Measurements from ENCODE around the gene CLDND1. TPM values are rescaled to one million over a fixed set of nuclear protein-coding genes. Genes with fewer than 3 reads are reported as not detected.

Gene CLDND1
- polyA plus RNA-seq, 1 donor from 2014 or later = 39.8 TPM

- Mint-ChIP-seq H3K9me3 (no peaks in the 10 kb centered on the region), H3K27me3 (no peaks in the 10 kb centered on the region), H3K36me3 (peaks cover 8% of the 10 kb centered on the region), H3K27ac (no peak overlapping the region), H3K4me1 (peaks cover 9 to 15% (median 13%) of the 10 kb centered on the region in 3 donors), H3K4me3 (no peak overlapping the region)
These were observed 7.8 kb downstream of the CLDND1 start for GRCh38 chr3:98514948-98515347.

- Mint-ChIP-seq H3K4me1 (peaks cover 5 to 9% (median 7%) of the 10 kb centered on the region in 3 donors), H3K27me3 (no peaks in the 10 kb centered on the region), H3K27ac (no peak overlapping the region)
These were observed 9.0 kb downstream of the CLDND1 start for GRCh38 chr3:98513736-98514135.

GRCh38 chr3:98513091-98513511, 9.6 kb downstream of the CLDND1 start:
- no peaks in the 10 kb centered on the region for H3K27me3 Mint-ChIP-seq
- H3K4me1 Mint-ChIP-seq = peaks cover under 1 to 9% (median 1%) of the 10 kb centered on the region in 3 donors
- H3K4me3 Mint-ChIP-seq = no peak overlapping the region
- no peaks in the 10 kb centered on the region for H3K9me3 Mint-ChIP-seq
- peaks cover 8% of the 10 kb centered on the region for H3K36me3 Mint-ChIP-seq
- no peak overlapping the region for H3K27ac Mint-ChIP-seq

More at GRCh38 chr3:98513736-98514135, 9.0 kb downstream of the CLDND1 start:
- Mint-ChIP-seq H3K9me3 (no peaks in the 10 kb centered on the region), H3K4me3 (no peak overlapping the region), H3K36me3 (peaks cover 6% of the 10 kb centered on the region)

- no peaks in the 10 kb centered on the region for H3K27me3 Mint-ChIP-seq
- H3K4me1 Mint-ChIP-seq = peaks cover 0 to 9% (median 0%) of the 10 kb centered on the region in 3 donors
- peaks cover 8% of the 10 kb centered on the region for H3K36me3 Mint-ChIP-seq
- H3K9me3 Mint-ChIP-seq = no peaks in the 10 kb centered on the region
- H3K4me3 Mint-ChIP-seq = no peak overlapping the region
- H3K27ac Mint-ChIP-seq = no peak overlapping the region
These were observed 10.1 kb downstream of the CLDND1 start for GRCh38 chr3:98512576-98512975.

GRCh38 chr3:98508582-98508981, 14.1 kb downstream of the CLDND1 start:
- peaks cover 7% of the 10 kb centered on the region for H3K36me3 Mint-ChIP-seq
- H3K4me1 Mint-ChIP-seq = peaks cover 0 to 9% (median 2%) of the 10 kb centered on the region in 3 donors
- H3K27ac Mint-ChIP-seq = no peak overlapping the region
- H3K4me3 Mint-ChIP-seq = no peak overlapping the region
- no peaks in the 10 kb centered on the region for H3K9me3 Mint-ChIP-seq
- H3K27me3 Mint-ChIP-seq = no peaks in the 10 kb centered on the region

- Mint-ChIP-seq H3K4me3 (no peak overlapping the region), H3K27me3 (no peaks in the 10 kb centered on the region), H3K4me1 (peaks cover 0 to 6% (median 0%) of the 10 kb centered on the region in 3 donors)
These were observed 18.2 kb downstream of the CLDND1 start for GRCh38 chr3:98504539-98504938.

GRCh38 chr3:98501863-98502576, 20.7 kb downstream of the CLDND1 start:
- Mint-ChIP-seq H3K27ac (peak overlapping the region in 1 of 3 donors; percentile 61), H3K4me3 (no peak overlapping the region), H3K36me3 (peaks cover 7% of the 10 kb centered on the region), H3K27me3 (peaks cover 2% of the 10 kb centered on the region), H3K9me3 (no peaks in the 10 kb centered on the region), H3K4me1 (peaks cover 0 to 6% (median 0%) of the 10 kb centered on the region in 3 donors)

More at GRCh38 chr3:98504539-98504938, 18.2 kb downstream of the CLDND1 start:
- Mint-ChIP-seq H3K27ac (no peak overlapping the region), H3K9me3 (no peaks in the 10 kb centered on the region), H3K36me3 (peaks cover 7% of the 10 kb centered on the region)

- no peak overlapping the region for H3K27ac Mint-ChIP-seq
These were observed 21.4 kb downstream of the CLDND1 start for GRCh38 chr3:98501270-98501669.

GRCh38 chr3:98500019-98500418, 22.7 kb downstream of the CLDND1 start:
- H3K27ac Mint-ChIP-seq = no peak overlapping the region
- H3K27me3 Mint-ChIP-seq = peaks cover 2% of the 10 kb centered on the region
- H3K4me1 Mint-ChIP-seq = peaks cover 0 to 6% (median 0%) of the 10 kb centered on the region in 3 donors
- peaks cover 3% of the 10 kb centered on the region for H3K36me3 Mint-ChIP-seq
- no peak overlapping the region for H3K4me3 Mint-ChIP-seq
- no peaks in the 10 kb centered on the region for H3K9me3 Mint-ChIP-seq

More at GRCh38 chr3:98501270-98501669, 21.4 kb downstream of the CLDND1 start:
- Mint-ChIP-seq H3K9me3 (no peaks in the 10 kb centered on the region), H3K27me3 (peaks cover 2% of the 10 kb centered on the region), H3K36me3 (peaks cover 3% of the 10 kb centered on the region), H3K4me3 (no peak overlapping the region), H3K4me1 (peaks cover 0 to 6% (median 0%) of the 10 kb centered on the region in 3 donors)

- Mint-ChIP-seq H3K4me1 (peaks cover 0 to 2% (median 0%) of the 10 kb centered on the region in 3 donors), H3K36me3 (peaks cover 3% of the 10 kb centered on the region), H3K9me3 (no peaks in the 10 kb centered on the region), H3K4me3 (no peak within 1 kb of the TSS), H3K27me3 (peaks cover 2% of the 10 kb centered on the region), H3K27ac (no peak within 1 kb of the TSS)
These were observed 25.3 kb downstream of the CLDND1 start, which contains the start of gene OR5K2 for GRCh38 chr3:98497381-98497780. Gene OR5K2, plus strand, starts transcription at chr3:98497681. Its CDS starts 0 bp downstream, at chr3:98497681.

GRCh38 chr3:98483626-98484025, 39.1 kb downstream of the CLDND1 start:
- Mint-ChIP-seq H3K9me3 (peaks cover 15 to 46% (median 21%) of the 10 kb centered on the region in 3 donors), H3K36me3 (peaks cover 2% of the 10 kb centered on the region), H3K27ac (no peak overlapping the region), H3K27me3 (peaks cover 15% of the 10 kb centered on the region), H3K4me3 (no peak overlapping the region), H3K4me1 (no peaks in the 10 kb centered on the region)

GRCh38 chr3:98482717-98483482, 39.8 kb downstream of the CLDND1 start:
- Mint-ChIP-seq H3K27me3 (peaks cover 14% of the 10 kb centered on the region), H3K9me3 (peaks cover 15 to 39% (median 18%) of the 10 kb centered on the region in 3 donors), H3K27ac (peak overlapping the region in 1 of 3 donors; percentile 63), H3K4me1 (no peaks in the 10 kb centered on the region), H3K4me3 (no peak overlapping the region), H3K36me3 (peaks cover 2% of the 10 kb centered on the region)
